ENCODE data around the gene TM9SF3. TPM values are rescaled to one million over a fixed set of nuclear protein-coding genes. Genes with fewer than 3 reads are reported as not detected.

Gene TM9SF3
- total and polyA plus RNA-seq, 8 donors: 28.6 to 343 (median 72.2) TPM

DNA sequence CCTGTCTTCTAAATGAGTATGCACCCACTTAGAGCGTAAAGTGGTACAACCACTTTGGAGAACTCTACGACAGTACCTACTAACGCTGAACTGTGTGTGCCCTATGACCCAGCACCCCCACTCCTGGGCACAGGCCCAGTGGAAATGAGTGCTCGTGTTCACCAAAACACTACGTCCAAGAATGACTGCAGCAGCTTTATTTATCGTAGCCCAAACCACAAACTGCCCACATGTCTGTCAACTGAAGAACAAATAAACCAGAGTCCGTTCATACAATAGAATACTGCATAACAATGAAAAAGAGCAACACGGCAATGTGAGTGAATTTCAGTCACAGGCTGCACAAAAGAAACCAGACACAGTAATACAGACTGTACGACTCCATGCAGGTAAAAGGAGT lies 108.5 kb downstream of the TM9SF3 start:
- H3K27ac ChIP-seq: no peak overlapping the region
- no peak for DNase-seq
- no peak overlapping the region for H3K4me3 ChIP-seq
- H3K27me3 ChIP-seq: peaks cover 0 to 20% (median 0%) of the 10 kb centered on the region in 3 donors
- H3K9me3 ChIP-seq: no peaks in the 10 kb centered on the region
- 68 to 76% (median 74%) methylated on average over 9 of the region's 9 CpGs for WGBS, 5 donors
- no peaks in the 10 kb centered on the region for H3K36me3 ChIP-seq
- intact Hi-C loops (cut with DNase I; ENCODE audit: low total_unique reads): no loop called here
- TF ChIP-seq, protein P1, sequence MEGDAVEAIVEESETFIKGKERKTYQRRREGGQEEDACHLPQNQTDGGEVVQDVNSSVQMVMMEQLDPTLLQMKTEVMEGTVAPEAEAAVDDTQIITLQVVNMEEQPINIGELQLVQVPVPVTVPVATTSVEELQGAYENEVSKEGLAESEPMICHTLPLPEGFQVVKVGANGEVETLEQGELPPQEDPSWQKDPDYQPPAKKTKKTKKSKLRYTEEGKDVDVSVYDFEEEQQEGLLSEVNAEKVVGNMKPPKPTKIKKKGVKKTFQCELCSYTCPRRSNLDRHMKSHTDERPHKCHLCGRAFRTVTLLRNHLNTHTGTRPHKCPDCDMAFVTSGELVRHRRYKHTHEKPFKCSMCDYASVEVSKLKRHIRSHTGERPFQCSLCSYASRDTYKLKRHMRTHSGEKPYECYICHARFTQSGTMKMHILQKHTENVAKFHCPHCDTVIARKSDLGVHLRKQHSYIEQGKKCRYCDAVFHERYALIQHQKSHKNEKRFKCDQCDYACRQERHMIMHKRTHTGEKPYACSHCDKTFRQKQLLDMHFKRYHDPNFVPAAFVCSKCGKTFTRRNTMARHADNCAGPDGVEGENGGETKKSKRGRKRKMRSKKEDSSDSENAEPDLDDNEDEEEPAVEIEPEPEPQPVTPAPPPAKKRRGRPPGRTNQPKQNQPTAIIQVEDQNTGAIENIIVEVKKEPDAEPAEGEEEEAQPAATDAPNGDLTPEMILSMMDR (IDR thresholded peaks at IDR 0.05): no peak
- no peaks in the 10 kb centered on the region for H3K4me1 ChIP-seq

GRCh38 chr10:96473866-96474265 lies 112.9 kb downstream of the TM9SF3 start:
- no peaks in the 10 kb centered on the region for H3K9me3 ChIP-seq
- H3K4me3 ChIP-seq: no peak overlapping the region
- H3K27me3 ChIP-seq: peaks cover 0 to 14% (median 0%) of the 10 kb centered on the region in 3 donors
- H3K27ac ChIP-seq: no peak overlapping the region
- WGBS, 5 donors: 75 to 87% (median 84%) methylated on average over 9 of the region's 9 CpGs
- intact Hi-C loops (cut with DNase I; ENCODE audit: low total_unique reads): no loop called here
- H3K4me1 ChIP-seq: no peaks in the 10 kb centered on the region
- no peaks in the 10 kb centered on the region for H3K36me3 ChIP-seq
- DNase-seq: no peak
- no peak for TF ChIP-seq EP300 (IDR thresholded peaks at IDR 0.05)
- TF ChIP-seq POLR2AphosphoS5 (IDR thresholded peaks at IDR 0.05): no peak
- TF ChIP-seq, protein P1 (IDR thresholded peaks at IDR 0.05): no peak
- no peak for TF ChIP-seq POLR2A (IDR thresholded peaks at IDR 0.05)

DNA sequence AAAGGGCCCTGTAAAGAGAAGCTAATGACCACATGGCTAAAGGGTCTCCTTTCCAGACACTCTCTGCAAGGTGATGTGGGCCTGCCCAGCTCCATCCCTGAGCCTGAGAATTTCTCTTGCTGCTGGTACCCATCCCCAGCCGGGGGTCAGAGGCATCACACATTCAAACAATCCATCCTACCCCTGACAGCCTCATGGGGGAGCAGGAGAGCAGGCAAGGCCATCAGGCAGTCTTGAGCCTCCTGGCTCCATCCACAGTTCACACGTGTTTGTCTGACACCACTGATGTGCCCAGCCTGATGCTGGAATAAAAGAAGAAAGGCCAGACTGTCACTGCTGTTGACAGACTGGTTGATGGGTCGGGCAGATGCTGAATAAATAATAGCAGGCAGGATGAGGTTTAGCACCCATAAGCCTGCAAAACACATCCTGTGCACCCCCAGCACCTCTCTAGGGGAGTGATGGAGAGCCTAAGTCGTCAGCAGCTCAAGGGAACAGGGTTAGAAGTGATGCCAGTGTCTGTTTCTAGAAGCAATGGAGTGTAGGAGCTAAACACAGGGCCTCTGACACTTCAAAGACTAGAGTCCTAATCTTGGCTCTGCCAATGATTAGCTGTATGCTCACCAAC lies 116.6 kb downstream of the TM9SF3 start:
- H3K9me3 ChIP-seq: no peaks in the 10 kb centered on the region
- no peaks in the 10 kb centered on the region for H3K4me1 ChIP-seq
- no peak overlapping the region for H3K4me3 ChIP-seq
- WGBS, 5 donors: 21 to 33% (median 26%) methylated on average over 3 to 4 of the region's 4 CpGs
- TF ChIP-seq, protein P1 (IDR thresholded peaks at IDR 0.05): no peak
- TF ChIP-seq POLR2A (IDR thresholded peaks at IDR 0.05) (no peak), EP300 (IDR thresholded peaks at IDR 0.05) (no peak), POLR2AphosphoS5 (IDR thresholded peaks at IDR 0.05) (no peak)
- no peaks in the 10 kb centered on the region for H3K36me3 ChIP-seq
- intact Hi-C loops (cut with DNase I; ENCODE audit: low total_unique reads): no loop called here
- H3K27ac ChIP-seq: no peak overlapping the region
- peaks cover 0 to 24% (median 0%) of the 10 kb centered on the region in 3 donors for H3K27me3 ChIP-seq
- peak; percentile 31 to 55 for DNase-seq

DNA sequence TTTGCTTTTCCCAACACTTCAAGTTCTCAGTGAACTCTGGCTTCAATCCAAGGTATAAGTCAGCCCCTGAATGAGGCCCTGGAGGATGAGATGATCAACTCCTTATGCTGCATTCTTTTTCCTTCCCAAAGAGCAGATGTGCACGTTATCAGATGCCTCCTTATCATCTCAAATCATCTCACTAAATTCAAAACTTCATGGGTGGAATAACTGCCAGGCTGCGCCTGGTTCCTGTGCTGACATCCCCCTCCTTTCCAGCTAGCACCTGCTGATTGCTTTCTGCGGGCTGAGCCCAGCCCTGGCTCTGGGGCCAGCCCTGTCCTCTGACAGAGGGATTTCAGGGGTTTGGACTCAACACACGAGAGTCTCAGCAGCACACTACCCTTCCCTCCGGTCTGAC lies 118.0 kb downstream of the TM9SF3 start:
- Histone ChIP-seq H3K4me3 (no peak overlapping the region), H3K9me3 (no peaks in the 10 kb centered on the region), H3K4me1 (no peaks in the 10 kb centered on the region), H3K27ac (no peak overlapping the region), H3K27me3 (peaks cover 0 to 25% (median 0%) of the 10 kb centered on the region in 3 donors), H3K36me3 (no peaks in the 10 kb centered on the region)
- DNase-seq: no peak
- TF ChIP-seq POLR2A (IDR thresholded peaks at IDR 0.05) (no peak), EP300 (IDR thresholded peaks at IDR 0.05) (no peak), POLR2AphosphoS5 (IDR thresholded peaks at IDR 0.05) (no peak)
- TF ChIP-seq, protein P1 (IDR thresholded peaks at IDR 0.05): no peak
- WGBS, 5 donors: 44 to 61% (median 51%) methylated on average over 5 of the region's 5 CpGs
- intact Hi-C loops (cut with DNase I; ENCODE audit: low total_unique reads): no loop called here

Small RNA genes lying within 50 kb of the gene (small RNA-seq; reads per million reads assigned to genes)
- gene RNA5SP324: 0 reads per million in 4 donors

Other genes with a start within 250 kb of the TM9SF3 start
- gene OPALIN, start 228.0 kb downstream of the TM9SF3 start, total RNA-seq: not detected
- not detected for gene OPALIN, start 228.0 kb downstream of the TM9SF3 start, polyA plus RNA-seq
- 1 to 10 TPM in 1 of 5 donors, under 1 TPM in 2, not detected in 2; 0.55 to 1.4 (median 0.58) TPM for gene TLL2, start 73.1 kb downstream of the TM9SF3 start, total RNA-seq
- under 1 TPM; 0.37 to 0.65 (median 0.46) TPM for gene TLL2, start 73.1 kb downstream of the TM9SF3 start, polyA plus RNA-seq
- 10 to 100 TPM in 2 of 5 donors, 1 to 10 TPM in 2, not detected in 1; 6.4 to 14.5 (median 9.4) TPM for gene PIK3AP1, start 133.5 kb upstream of the TM9SF3 start, total RNA-seq
- 1 to 10 TPM; 2.6 to 6.2 (median 3.4) TPM for gene PIK3AP1, start 133.5 kb upstream of the TM9SF3 start, polyA plus RNA-seq
- 10 to 100 TPM; 12.7 to 61.3 (median 31.2) TPM for gene LCOR, start 245.3 kb upstream of the TM9SF3 start, total RNA-seq
- 1 to 10 TPM; 2.0 to 2.6 (median 2.1) TPM for gene LCOR, start 245.3 kb upstream of the TM9SF3 start, polyA plus RNA-seq